Measurements from ENCODE around the gene ZNHIT1. TPM values are rescaled to one million over a fixed set of nuclear protein-coding genes. Genes with fewer than 3 reads are reported as not detected.
A peak's percentile ranks its signal among the peaks of the same experiment; 100 is the strongest.

Gene ZNHIT1
- total RNA-seq, 1 experiment from 2014 or later, result 83.3 TPM

DNA sequence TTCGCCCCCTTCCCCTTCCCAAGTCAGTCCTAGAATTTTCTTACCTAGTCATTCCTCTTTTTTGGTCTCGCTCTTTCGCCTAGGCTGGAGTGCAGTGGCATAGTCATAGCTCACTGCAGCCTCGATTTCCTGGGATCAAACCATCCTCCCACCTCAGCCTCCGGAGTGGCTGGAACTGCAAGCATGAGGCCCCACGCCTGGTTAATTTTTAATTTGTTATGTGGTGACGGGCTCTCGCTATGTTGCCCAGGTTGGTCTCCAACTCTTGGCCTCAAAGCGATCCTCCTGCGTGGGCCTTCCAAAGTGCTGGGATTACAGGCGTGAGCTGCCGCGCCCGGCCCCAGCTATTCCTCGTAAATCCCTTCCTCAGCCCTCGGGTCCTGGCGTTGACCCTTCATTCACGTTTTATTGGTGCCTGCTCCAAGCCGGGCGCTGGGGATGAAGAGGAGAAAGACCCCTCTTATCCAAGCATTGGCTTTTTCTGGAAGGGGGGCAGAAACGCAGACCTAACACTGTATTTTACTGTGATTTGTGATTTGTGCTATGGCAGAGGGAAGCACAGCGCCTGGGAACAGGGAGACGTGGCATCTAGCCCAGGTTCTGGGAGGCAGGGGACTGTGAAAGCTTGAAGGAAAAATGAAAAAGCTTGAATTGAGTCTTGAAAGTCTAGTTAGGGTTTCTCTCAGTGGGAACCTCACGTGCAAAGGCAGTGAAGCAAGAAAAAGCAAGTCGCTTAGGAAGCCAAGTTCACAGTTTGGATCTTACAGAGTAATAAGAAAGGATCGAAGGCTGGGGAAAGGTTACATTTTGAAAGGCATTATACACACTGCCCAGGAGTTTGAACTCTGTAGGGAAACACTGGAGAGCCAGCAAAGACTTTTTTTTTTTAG, 516 bp downstream of the ZNHIT1 start:
- DNase-seq, result no peak
- no peaks in the 10 kb centered on the region; the same call in 1 of the 2 replicates for H3K27me3 ChIP-seq (ENCODE audit: control insufficient read depth, insufficient read depth, low read length)
- H3K36me3 ChIP-seq (replicated peaks; ENCODE audit: control insufficient read depth, insufficient read depth, low read length), result peaks cover 2% of the 10 kb centered on the region
- H3K4me3 ChIP-seq (ENCODE audit: insufficient read depth, low read depth, low read length), result peak overlapping the region; percentile 76

DNA sequence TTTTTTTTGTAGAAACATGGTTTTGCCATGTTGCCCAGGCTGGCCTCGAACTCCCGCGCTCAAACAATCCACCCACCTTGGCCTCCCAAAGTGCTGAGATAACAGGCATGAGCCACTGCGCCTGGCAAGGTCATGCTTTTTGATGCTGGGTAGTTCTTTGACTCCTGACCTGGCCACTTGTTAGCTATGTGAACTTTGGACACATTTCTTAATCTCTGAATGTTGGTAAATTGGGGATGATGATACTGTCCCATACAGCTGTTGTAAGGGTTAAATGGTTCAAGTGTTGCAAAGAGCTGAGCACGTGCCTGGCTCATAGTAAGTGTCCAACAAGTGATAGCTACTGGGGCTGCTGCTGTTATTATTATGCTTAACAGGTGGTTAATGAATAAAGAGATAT, 2.3 kb downstream of the ZNHIT1 start:
- no peak for DNase-seq
- Histone ChIP-seq H3K4me3 (ENCODE audit: insufficient read depth, low read depth, low read length) (no peak overlapping the region), H3K27me3 (ENCODE audit: control insufficient read depth, insufficient read depth, low read length) (no peaks in the 10 kb centered on the region; the same call in 1 of the 2 replicates)

DNA sequence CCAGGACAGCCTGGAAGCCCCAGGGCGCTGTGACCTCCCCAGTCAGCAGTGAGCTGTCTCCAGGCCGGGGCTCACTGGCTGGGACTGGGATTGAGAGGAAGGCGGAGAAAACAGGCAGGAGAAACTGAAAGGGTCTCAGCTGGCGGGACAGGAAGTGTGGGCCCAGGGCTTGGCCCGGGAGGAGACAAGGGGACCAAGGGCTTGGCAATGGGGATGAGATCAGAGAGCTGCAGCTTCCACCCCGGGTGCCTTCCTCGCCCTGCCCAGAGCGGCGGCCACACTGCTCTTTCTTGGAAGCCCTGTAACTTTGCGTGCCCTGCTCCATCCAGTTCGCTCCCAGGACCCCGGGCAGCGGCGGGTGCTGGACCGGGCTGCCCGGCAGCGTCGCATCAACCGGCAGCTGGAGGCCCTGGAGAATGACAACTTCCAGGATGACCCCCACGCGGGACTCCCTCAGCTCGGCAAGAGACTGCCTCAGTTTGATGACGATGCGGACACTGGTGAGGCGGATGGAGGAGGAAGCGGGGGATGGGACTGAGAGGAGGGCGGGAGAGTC, 4.4 kb downstream of the ZNHIT1 start:
- Histone ChIP-seq H3K27me3 (ENCODE audit: control insufficient read depth, insufficient read depth, low read length) (no peaks in the 10 kb centered on the region), H3K4me3 (ENCODE audit: insufficient read depth, low read depth, low read length) (no peak overlapping the region), H3K36me3 (replicated peaks; ENCODE audit: control insufficient read depth, insufficient read depth, low read length) (peaks cover 5% of the 10 kb centered on the region)
- peak; percentile 63 for DNase-seq

More for the DNA sequence above, 2.3 kb downstream of the ZNHIT1 start:
- peaks cover 5% of the 10 kb centered on the region for H3K36me3 ChIP-seq (replicated peaks; ENCODE audit: control insufficient read depth, insufficient read depth, low read length)

DNA sequence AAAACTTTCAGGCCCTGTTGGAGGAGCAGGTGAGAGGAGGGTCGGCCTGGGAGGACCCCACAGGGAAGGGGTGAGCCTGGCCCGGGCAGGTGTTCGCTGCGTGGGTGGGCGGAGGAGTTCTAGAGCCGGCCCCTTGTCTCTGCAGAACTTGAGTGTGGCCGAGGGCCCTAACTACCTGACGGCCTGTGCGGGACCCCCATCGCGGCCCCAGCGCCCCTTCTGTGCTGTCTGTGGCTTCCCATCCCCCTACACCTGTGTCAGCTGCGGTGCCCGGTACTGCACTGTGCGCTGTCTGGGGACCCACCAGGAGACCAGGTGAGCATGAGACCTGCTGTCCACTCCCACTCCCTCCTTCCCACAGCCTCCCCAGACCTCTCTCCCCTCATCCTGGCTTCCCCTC, 5.6 kb downstream of the ZNHIT1 start:
- Histone ChIP-seq H3K4me3 (ENCODE audit: insufficient read depth, low read depth, low read length) (no peak overlapping the region), H3K36me3 (replicated peaks; ENCODE audit: control insufficient read depth, insufficient read depth, low read length) (peaks cover 5% of the 10 kb centered on the region), H3K27me3 (ENCODE audit: control insufficient read depth, insufficient read depth, low read length) (no peaks in the 10 kb centered on the region)
- DNase-seq, result no peak

DNA sequence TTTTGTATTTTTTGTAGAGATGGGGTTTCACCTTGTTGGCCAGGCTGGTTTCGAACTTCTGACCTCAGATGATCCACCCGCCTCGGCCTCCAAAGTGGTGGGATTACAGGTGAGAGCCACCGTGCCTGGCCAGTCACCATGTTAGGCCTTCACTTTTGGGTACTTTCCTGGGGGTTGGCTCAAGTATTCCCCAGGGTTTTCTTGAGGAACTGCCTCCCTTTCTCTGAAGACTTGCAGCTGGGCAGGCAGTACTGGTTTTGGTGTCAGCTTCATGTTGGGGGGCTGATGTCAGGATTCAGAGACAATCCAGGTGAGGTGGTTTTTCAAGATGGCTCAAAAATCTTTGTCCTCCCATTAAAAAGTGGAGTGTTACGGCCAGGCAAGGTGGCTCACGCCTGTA, 7.7 kb downstream of the ZNHIT1 start:
- no peak for DNase-seq
- H3K27me3 ChIP-seq (ENCODE audit: control insufficient read depth, insufficient read depth, low read length), result no peaks in the 10 kb centered on the region
- H3K36me3 ChIP-seq (replicated peaks; ENCODE audit: control insufficient read depth, insufficient read depth, low read length), result peaks cover 5% of the 10 kb centered on the region
- H3K4me3 ChIP-seq (ENCODE audit: insufficient read depth, low read depth, low read length), result no peak overlapping the region

DNA sequence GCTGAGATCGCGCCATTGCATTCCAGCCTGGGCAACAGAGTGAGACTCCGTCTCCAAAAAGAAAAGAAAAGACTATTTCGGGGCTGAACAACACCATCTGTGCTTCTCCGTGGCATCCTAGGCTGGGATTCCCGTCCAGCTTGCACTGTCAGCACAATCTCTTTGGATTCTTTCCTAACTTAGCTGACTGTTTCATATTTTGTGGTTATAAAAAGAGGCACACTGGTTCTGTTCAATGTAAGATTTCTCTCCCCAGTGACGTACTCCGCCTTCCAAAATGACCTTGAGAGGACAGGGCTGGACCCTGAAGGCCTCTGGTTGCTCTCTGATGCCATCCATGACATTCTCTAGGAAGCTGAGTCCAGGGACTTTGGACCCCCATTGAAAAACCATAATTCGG, 8.8 kb downstream of the ZNHIT1 start:
- no peak for DNase-seq
- Histone ChIP-seq H3K4me3 (ENCODE audit: insufficient read depth, low read depth, low read length) (no peak overlapping the region), H3K36me3 (replicated peaks; ENCODE audit: control insufficient read depth, insufficient read depth, low read length) (peaks cover 5% of the 10 kb centered on the region), H3K27me3 (ENCODE audit: control insufficient read depth, insufficient read depth, low read length) (no peaks in the 10 kb centered on the region)

DNA sequence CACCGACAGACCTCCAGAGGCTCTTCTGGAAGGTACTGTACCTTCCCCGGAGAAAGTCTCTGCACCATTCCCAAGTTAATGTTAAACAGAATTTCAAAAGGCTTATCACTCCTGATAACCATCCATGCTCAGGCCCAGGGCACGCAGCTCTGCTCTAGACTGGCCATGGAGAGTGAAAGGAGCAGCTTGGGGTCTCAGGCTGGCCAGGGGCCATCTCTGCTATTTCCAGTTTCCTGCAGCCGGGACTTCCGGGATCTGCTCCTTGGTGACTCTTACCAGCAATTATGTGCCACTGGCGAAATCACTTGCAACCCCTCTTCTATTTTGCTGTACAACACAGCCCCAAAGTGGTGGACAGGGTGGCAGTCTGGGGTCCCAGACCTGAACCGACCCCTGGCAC, 13.7 kb downstream of the ZNHIT1 start:
- Histone ChIP-seq H3K36me3 (replicated peaks; ENCODE audit: control insufficient read depth, insufficient read depth, low read length) (no peaks in the 10 kb centered on the region), H3K4me3 (ENCODE audit: insufficient read depth, low read depth, low read length) (peak overlapping the region; percentile 67; the same call in 1 of the 2 replicates), H3K27me3 (ENCODE audit: control insufficient read depth, insufficient read depth, low read length) (no peaks in the 10 kb centered on the region)
- no peak for DNase-seq

DNA sequence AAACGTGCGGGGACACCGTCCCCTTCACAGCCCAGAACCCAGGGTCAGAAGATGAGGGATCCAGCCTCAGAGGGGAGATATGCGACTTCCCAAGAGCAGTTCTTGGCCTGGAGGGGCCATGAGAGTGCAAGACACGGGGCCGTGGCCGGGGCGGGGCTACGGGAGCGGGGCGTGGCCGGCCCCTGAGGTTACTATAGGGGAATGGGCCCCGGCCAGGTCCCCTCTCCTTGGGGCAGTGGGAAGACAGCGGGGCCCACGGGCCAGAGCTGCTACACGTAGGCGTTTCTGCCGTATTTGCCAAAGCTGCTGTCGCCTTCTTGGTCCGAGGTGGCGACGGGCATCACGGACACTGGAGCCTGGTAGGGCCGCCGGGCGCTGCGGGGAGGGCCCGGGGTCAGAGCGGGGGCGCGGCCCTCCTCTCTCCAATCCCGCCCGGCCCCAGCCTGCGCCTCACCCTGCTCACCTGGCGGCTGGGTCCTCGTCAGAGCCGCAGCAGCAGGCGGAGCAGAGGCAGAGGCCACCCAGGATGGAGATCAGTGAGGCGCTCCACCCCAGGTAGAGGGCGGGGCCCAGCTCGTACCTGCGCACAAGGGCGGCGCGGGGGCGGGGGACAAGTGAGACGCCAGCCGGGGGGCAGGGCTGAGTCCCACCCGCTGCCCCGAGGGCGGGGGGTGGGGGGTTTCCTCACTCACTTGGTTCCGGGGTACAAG, 14.3 kb downstream of the ZNHIT1 start:
- no peaks in the 10 kb centered on the region for H3K36me3 ChIP-seq (replicated peaks; ENCODE audit: control insufficient read depth, insufficient read depth, low read length)
- H3K4me3 ChIP-seq (ENCODE audit: insufficient read depth, low read depth, low read length), result peak overlapping the region; percentile 67
- peak; percentile 95 for DNase-seq
- H3K27me3 ChIP-seq (ENCODE audit: control insufficient read depth, insufficient read depth, low read length), result no peaks in the 10 kb centered on the region

DNA sequence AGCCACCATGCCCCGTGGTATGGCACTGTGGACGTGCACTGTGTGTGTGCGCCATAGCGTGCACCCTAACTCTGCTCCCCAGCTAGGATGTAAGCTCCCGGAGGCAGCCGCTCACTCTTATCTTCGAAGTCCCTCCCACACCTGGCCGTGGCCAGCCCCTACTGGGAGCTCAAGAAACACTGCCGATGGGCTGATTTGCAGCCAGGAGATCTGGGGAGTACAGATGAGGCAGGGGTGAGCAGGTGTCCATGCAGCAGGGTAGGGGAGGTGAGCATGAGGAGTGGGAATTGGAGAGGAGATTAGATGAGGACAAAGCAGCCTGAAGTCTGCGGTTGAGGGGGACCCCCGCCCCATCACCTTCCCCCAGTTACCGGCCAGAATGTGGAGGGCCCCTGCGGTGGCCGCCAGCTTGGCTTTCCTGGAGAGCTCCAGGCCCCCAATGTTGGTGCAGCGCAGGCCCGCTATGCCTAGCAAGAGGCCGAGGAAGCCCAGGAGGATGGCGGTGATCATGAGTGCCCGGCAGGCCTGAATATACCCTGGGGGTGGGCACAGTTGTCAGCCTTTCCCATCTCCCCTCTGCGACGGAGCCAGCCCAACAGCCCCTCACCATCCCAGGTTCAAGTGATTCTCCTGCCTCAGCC, 16.1 kb downstream of the ZNHIT1 start:
- Histone ChIP-seq H3K27me3 (ENCODE audit: control insufficient read depth, insufficient read depth, low read length) (no peaks in the 10 kb centered on the region), H3K4me3 (ENCODE audit: insufficient read depth, low read depth, low read length) (no peak overlapping the region), H3K36me3 (replicated peaks; ENCODE audit: control insufficient read depth, insufficient read depth, low read length) (no peaks in the 10 kb centered on the region; the same call in 1 of the 2 replicates)
- peak; percentile 66 for DNase-seq

DNA sequence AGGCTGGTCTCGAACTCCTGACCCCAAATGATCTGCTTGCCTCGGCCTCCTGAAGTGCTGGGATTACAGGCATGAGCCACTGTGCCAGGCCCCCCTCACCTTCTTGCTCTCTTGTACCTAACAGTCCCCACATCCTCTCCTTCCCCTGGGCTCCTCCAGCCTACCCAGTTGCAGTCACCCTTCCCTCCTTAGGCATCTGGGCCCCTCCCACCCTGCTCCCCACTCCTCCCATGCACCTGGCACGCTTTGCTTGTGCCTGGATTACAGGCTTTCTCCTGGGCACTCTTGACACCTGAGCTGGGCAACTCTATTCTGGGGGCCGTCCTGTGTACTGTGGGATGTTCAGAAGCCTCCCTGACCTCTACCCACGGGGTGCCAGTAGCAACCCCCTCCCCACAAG, 16.7 kb downstream of the ZNHIT1 start:
- no peaks in the 10 kb centered on the region for H3K27me3 ChIP-seq (ENCODE audit: control insufficient read depth, insufficient read depth, low read length)
- H3K36me3 ChIP-seq (replicated peaks; ENCODE audit: control insufficient read depth, insufficient read depth, low read length), result no peaks in the 10 kb centered on the region; the same call in 1 of the 2 replicates
- DNase-seq, result peak; percentile 62
- H3K4me3 ChIP-seq (ENCODE audit: insufficient read depth, low read depth, low read length), result no peak overlapping the region

DNA sequence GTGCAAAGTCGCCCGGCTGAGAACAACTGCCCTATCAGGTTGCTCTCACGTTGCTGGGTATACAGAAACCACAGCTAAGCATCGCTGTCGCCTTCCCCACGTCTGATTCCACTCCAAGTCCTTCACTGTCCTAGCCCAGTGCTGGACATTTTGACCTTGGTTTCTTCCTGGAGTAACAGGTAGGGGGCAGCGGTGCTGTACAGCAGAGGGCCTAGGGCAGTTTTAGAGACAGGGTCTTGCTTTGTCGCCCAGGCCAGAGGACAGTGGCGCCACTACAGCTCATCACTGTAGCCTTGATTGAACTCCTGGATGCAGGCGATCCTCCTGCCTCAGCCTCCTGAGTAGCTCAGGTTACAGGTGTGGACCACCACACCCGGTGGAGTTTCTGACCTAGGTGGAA, 17.1 kb downstream of the ZNHIT1 start:
- DNase-seq, result peak; percentile 75
- Histone ChIP-seq H3K27me3 (ENCODE audit: control insufficient read depth, insufficient read depth, low read length) (no peaks in the 10 kb centered on the region), H3K4me3 (ENCODE audit: insufficient read depth, low read depth, low read length) (no peak overlapping the region), H3K36me3 (replicated peaks; ENCODE audit: control insufficient read depth, insufficient read depth, low read length) (peaks cover 1% of the 10 kb centered on the region; the same call in 1 of the 2 replicates)

DNA sequence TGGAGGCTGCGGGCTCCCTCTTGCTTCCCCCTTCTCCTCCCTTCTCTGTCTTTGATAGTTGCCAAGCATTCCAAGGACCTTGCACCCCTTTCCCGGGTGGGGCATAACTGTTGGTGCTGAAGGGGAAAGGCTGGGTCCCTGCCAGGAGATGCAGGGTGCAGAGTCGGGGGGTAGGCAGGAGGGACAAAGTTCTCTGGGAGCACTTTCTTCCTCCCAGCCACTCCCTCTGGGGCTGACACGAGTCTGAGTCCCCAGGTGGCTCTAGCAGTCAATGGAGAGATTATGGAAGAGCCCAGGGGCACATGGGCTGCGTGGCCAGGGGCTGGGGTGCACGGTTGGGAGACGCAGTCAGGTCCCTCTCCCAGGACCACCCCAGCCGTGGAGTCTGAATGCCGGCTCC, 17.6 kb downstream of the ZNHIT1 start:
- peaks cover 1% of the 10 kb centered on the region; the same call in 1 of the 2 replicates for H3K36me3 ChIP-seq (replicated peaks; ENCODE audit: control insufficient read depth, insufficient read depth, low read length)
- no peaks in the 10 kb centered on the region for H3K27me3 ChIP-seq (ENCODE audit: control insufficient read depth, insufficient read depth, low read length)
- peak; percentile 47 for DNase-seq
- H3K4me3 ChIP-seq (ENCODE audit: insufficient read depth, low read depth, low read length), result no peak overlapping the region

DNA sequence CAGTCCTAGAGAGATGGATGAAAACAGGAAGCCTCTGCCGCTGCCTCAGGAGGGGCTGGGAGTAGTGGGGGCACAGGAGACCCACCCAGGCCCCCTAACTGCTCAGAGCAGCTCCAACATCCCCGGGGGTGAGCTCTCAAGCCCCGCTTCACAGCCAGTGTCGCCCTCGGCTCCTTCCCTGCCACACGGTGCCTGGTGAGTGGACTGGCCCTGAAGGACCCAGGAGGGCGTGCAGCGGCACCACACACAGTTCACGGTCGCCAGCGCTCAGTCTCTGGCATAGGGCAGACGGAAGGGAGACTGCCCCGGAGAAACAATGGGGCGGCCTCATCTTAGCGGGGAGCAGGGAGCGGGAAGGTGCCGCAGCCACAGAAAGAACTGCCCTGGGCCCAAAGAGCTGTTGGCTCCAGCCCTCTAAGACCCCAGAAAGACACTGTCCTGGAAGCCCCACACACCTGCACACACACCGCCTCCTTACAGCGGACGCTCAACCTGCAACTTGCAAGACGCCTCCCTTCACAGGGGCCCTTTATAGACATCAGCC, 18.4 kb downstream of the ZNHIT1 start:
- Histone ChIP-seq H3K36me3 (replicated peaks; ENCODE audit: control insufficient read depth, insufficient read depth, low read length) (peaks cover 3% of the 10 kb centered on the region; the same call in 1 of the 2 replicates), H3K4me3 (ENCODE audit: insufficient read depth, low read depth, low read length) (no peak overlapping the region), H3K27me3 (ENCODE audit: control insufficient read depth, insufficient read depth, low read length) (no peaks in the 10 kb centered on the region)
- DNase-seq, result peak; percentile 24
